GM19463 (cell line): ENCODE results near the gene KANK4.

Experiments
- ATAC-seq: cut with Tn5 transposase; IDR thresholded peaks from one replicate; pipeline ENCODE4 v1.9.1; 2021; ENCODE audit warnings: mild to moderate bottlenecking, moderate library complexity; ENCODE audit not compliant: unreplicated experiment

KANK4 gene

GRCh38 chr1:62337706-62338631 lies 18.7 kb upstream of the KANK4 start:
- ATAC-seq, result no peak

- no peak for ATAC-seq
Observed at GRCh38 chr1:62336995-62337705, 17.9 kb upstream of the KANK4 start.

- ATAC-seq, result no peak
Observed at GRCh38 chr1:62336638-62336994, 17.4 kb upstream of the KANK4 start.

- no peak for ATAC-seq
Observed at GRCh38 chr1:62335656-62336055, 16.4 kb upstream of the KANK4 start.

DNA sequence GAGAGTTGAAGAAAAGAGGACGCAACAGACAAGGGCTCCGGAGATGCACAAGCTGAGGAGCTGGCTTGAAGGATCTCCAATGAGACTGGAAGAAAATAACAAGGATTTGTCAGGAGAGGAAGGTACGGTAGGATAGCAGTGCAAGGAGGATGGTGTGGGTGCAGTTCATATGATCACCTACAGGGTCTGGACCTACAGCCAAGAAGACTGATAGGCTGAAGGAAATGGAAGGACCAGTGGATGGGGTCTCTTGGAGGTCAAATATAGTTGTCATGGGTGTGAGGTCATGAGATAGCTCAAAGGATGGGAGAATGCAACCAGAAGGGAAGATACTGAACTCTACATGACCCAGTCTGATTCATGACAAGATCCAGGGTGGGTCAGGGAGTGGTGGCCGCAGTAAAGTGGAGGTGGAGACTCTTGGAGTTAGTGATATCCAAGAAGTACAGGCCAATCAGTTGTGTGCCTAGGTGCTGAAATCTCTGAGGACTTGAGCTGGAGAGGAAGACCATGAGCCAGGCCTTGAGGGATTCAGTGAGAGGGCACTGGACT lies 15.3 kb upstream of the KANK4 start:
- ATAC-seq, result no peak

- ATAC-seq, result no peak
Observed at GRCh38 chr1:62333441-62333840, 14.2 kb upstream of the KANK4 start.

DNA sequence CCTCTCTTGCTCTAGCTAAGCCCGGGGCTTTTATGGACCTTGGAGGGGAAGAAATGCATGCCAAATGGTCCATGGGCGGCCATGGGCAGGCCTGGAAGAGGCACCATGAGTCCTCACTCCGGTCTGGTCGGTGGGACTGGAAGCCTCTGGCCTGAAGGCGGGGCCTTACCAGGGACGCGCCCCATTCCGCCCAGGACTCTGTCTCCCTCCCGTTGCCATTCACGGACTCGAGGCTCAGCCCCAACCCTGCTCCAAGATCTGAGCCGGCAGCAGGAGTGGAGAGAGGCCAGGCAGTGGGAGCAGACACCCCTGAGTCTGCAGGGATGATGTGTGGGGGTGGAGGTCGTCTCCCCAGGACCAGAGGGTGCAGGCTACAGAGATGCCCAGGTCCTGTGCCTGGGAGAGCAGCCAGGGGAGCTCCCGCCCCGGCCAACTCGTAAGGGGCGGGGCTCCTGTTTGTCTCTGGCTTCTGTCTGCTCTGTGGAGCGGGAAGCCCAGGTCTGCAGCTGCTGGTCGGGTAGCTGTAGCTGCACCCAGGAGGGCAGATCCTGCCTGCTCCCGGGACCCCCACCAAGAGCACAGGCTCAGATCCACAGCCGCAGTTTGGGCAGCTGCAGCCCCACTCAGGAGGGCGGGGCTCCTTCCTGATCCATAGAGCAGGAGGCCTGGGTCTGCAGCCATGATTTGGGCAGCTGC lies 8.3 kb upstream of the KANK4 start:
- ATAC-seq, result no peak

GRCh38 chr1:62325681-62326080 lies 6.4 kb upstream of the KANK4 start:
- no peak for ATAC-seq

DNA sequence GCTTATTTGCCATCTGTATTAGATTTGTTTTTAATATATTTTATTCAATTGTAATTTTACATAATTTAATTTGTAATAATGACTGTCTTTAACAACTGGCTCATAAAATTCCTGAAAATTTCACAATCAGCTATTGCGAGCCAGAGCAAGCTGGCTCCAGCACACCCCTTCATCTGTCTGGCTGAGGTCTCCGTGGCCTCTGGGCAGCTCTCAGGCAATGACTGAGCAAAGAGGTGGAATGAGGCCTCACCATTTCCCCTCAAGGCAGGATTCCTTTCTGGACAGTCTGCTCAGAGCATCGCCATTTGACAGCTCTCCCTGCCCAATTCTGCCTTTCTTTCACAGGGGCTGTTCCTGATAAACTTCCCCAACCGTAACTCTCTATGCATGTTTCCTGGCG lies 5.8 kb upstream of the KANK4 start:
- ATAC-seq, result no peak

DNA sequence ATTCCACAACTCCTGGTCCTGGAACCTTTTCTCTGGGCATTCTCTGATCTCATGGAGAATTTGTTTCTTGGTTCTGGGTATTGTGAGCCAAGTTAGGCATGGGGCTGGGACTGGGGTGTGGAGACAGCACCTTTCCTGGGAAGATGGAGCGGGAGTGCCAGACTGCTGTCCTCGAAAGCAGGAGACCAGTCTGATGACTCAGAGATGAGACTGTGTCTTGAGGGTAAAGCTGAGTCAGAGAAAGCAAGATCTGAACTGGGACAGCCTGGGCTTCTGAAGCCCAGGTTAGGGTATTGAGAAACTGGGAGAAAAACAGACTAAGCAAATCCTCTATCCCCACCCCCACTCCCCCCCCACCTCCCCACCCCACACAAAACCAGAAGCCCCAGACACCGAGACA lies 2.2 kb upstream of the KANK4 start:
- no peak for ATAC-seq

DNA sequence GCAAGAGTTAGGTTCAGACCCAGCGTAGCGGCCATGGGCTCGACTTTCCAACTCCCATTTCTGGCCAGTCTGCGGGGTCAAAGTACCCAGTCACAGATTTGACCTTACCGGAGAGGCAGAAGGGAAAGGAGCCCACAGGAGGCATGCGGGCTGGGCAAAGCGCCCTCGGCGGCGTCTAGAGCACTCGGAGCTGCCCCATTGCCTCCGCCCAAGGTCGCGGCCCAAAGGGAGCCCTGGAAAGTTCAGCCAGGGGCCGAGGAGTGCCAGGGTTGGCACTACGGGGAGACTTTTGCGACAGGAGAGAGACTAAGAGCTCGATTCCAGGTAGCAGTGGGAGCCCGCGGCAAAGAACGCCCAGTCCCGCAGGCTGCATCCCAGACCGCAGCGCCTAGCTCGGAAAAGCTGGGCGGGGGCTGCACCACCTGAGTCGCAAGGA lies 896 bp downstream of the KANK4 start:
- no peak for ATAC-seq

DNA sequence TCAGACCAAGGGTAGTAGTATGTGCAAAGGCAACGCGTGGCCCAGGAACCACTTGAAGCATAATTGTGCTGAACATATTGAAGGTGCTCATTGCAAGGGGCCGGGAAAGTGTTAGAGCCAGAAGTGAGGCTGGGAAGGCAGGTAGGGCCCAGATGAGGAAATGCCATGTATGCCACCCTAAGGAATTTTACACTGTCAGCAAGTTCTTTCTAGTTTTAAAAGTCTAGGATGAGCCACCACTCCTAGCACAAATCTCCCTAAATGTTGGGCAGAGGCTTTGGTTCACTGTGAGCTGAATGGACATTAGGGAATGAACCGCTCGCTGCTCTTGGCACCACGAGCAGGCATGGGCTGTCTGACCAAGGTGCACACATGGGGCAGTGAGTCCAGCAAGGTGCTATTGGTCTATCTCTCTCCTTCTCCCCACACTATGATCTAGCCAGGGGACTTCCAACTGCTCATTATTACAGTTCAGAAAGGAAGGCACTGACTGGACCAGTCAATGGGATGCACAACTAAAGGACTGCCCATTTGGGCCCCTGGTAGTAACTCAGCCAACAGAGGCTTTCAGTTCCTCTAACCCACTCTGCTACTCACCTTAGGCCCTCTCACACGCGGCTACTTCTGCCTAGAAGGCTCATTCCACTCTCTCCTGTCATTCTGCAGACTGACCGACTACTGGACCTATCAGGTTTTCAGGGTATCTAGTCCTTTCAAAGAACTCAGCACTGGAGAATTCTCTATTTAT lies 2.0 kb downstream of the KANK4 start:
- ATAC-seq, result no peak

DNA sequence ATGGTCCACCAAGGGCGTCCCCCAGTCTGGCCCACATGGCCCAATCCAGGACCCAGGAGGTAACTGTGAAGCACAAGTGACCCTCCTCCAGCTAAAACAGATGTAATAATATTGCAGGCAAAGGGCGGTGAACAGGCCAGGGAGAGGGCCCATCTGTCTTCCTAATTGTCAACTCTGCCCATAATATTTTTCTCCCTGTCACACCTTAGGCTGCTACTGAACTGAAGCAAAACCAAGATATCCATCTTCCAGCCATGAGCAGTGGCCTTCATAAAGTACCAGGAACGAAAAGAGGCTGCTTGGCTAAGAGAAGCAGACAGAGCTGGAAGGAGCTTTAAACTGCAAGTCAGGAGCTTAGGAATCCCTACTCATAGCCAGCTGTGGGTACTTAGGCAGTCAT lies 3.1 kb downstream of the KANK4 start:
- ATAC-seq, result no peak

GRCh38 chr1:62315387-62315786 lies 3.8 kb downstream of the KANK4 start:
- ATAC-seq, result no peak

DNA sequence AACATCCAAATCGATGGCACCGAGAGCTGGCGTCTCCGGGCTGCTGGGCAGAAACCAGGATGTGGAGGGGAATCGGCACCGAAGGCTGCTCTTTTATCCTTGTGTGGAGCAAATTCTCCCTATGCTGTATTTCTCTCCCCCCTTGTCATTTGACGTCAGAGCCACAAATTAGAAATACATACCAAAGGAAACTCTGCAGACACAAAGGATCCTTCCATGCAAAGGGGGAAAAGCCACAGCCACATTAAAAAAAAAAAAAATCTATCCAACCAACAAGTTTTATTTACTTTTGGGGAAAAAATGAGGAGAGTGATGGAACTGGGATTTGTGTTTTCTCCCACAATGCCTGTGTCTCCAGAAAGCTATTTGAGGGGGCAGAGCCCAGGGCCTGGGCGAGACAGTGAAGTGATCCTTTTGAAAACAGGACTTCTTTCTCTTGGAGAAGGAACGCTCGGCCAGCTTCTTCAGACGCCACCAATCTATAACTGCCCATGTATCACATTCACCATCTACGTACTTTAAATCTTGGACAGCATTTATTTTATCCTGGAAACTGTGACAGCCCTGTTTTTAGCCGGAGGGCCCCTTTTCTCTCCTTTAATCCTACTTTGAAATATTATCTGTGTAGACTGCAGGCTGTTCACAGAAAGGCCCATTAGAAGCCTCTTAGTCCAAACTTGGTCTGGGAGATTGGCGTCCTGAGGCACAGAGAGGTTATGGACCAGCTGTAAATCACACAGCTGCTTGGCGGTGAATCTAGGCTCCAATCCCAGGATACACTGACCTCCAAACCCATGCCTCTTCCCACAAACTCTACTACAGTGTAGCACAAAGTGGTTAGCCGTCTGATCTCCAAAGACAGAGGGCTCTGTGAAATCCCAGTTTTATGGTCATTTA lies 4.5 kb downstream of the KANK4 start:
- ATAC-seq, result no peak

GRCh38 chr1:62312698-62313097 lies 6.5 kb downstream of the KANK4 start:
- no peak for ATAC-seq

DNA sequence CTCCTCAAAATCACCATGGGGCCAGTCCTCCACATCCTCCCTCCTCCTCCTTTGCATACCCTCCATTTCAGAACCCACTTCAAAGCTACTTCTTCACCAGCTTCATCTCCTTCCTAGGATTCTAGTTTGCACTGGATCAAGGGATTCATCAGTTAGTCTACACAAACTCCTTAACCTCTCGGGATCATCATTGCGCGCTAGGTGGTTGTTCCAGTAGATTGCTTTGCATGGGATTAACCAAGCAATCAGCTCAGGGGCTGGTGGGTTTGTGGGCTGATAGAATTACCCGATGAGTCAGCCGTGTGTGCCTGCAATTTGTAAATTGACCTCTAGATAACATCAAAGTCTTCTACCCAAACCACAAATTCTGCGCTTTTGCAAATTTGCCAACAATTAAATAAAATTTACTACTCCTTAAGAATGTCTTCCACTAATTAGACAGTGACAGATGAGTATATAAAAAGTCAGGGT lies 7.7 kb downstream of the KANK4 start:
- no peak for ATAC-seq

GRCh38 chr1:62309906-62310305 lies 9.3 kb downstream of the KANK4 start:
- no peak for ATAC-seq

DNA sequence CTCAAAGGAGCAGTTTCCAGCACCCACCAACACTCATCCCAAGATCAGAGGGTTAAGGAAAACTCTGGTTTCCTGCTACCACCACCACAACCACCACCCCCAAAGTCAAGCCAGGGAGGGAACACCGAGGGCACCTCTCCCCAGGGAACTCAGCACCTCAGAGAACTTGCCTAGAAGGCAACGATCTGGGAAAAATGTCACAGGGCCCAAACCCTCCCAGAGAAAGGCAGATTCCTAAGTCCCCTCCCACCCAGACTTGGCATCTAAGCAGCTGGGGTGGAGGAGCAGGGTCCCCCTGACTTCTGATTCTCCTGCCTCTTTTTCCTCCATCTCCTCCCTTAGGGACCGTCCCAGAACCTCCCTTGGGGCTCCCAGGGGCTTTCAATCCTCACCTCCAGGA lies 10.6 kb downstream of the KANK4 start:
- no peak for ATAC-seq
